ENCODE results near the gene RSPH1.

RSPH1 gene

DNA sequence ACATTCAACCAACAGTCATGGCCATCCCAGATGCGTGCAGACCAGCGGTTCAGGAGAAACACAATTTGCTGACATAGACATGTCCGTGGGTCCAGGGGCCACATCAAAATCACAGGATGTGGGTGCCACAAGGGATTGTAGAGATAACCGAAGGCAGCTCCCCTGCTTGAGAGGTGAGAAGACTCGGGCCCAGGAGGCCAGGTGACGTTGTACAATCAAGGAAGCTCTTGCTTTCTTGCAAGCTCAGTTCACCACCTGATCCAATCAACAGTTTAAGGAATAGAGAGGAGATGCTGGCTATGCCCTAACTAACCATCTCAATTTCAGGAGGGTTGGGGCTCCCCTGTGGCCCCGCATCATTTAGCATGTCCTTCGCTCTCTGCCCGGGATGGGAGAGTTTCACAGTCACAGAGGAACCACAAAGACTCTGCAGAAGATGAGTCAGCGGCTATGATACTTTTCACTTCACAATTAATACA is 72.8 kb downstream of the RSPH1 start:
- no peak for DNase-seq

All from SHP77 treated with DMSO at 0.1 percent for 48 hours (cell line).